Right ventricle myocardium superior (tissue), 1 donor: ENCODE measurements around the gene SCAPER. TPM values are rescaled to one million over a fixed set of nuclear protein-coding genes. Genes with fewer than 3 reads are reported as not detected.

Experiments
- ATAC-seq: fragments of 200-7000 bp; cut with Tn5 transposase; one replicate; pipeline ENCODE4 v1.9.1; 2020; ENCODE audit warnings: mild to moderate bottlenecking; ENCODE audit not compliant: poor library complexity
- DNase-seq: peaks from one replicate; pipeline ENCODE4 v3.0.0-alpha.2; 2020
- intact Hi-C: fragments of 100-400 bp; cut with DNase I; formaldehyde crosslinking; loops from one replicate; pipeline ENCODE4 v1.11.2; 2022
- total RNA-seq: library from RNA; stranded (reverse); fragmentation: NEBNext Ultra II Directional; extraction: Animal tissue kit (Norgen Biotek cat#: 25700); gene quantifications from one replicate; pipeline ENCODE4 v1.2.1, GENCODE V29; 2021
- donor health status: DM: no; HTN: yes; CAD: no; lungs with severe emphysema.

Gene SCAPER
- total RNA-seq, 1 donor from 2014 or later, result 47.8 TPM

- DNase-seq (no peak), ATAC-seq (no peak)
- intact Hi-C loops, result no loop called here
Measured at GRCh38 chr15:76418352-76419140, 486.6 kb downstream of the SCAPER start.

- intact Hi-C loops, result no loop called here
- no peak for ATAC-seq
- no peak for DNase-seq
Measured at GRCh38 chr15:76401285-76401684, 503.9 kb downstream of the SCAPER start.

- ATAC-seq (no peak), DNase-seq (no peak)
- intact Hi-C loops, result no loop called here
Measured at GRCh38 chr15:76398317-76399104, 506.6 kb downstream of the SCAPER start.

- intact Hi-C loops, result no loop called here
- DNase-seq (no peak), ATAC-seq (no peak)
Measured at GRCh38 chr15:76393614-76394013, 511.5 kb downstream of the SCAPER start.

GRCh38 chr15:76391847-76392246, 513.3 kb downstream of the SCAPER start:
- intact Hi-C loops, result no loop called here
- DNase-seq (no peak), ATAC-seq (no peak)

GRCh38 chr15:76391309-76391708, 513.8 kb downstream of the SCAPER start:
- ATAC-seq (no peak), DNase-seq (no peak)
- intact Hi-C loops, result no loop called here

GRCh38 chr15:76390571-76390970, 514.6 kb downstream of the SCAPER start:
- intact Hi-C loops, result no loop called here
- ATAC-seq (no peak), DNase-seq (no peak)

- ATAC-seq, result no peak
- no peak for DNase-seq
- intact Hi-C loops, result no loop called here
Measured at GRCh38 chr15:76386926-76387325, 518.2 kb downstream of the SCAPER start.

- no peak for DNase-seq
- intact Hi-C loops, result no loop called here
- ATAC-seq, result no peak
Measured at GRCh38 chr15:76386178-76386577, 519.0 kb downstream of the SCAPER start.

GRCh38 chr15:76384409-76384808, 520.7 kb downstream of the SCAPER start:
- ATAC-seq (no peak), DNase-seq (no peak)
- intact Hi-C loops, result no loop called here

- ATAC-seq (no peak), DNase-seq (no peak)
- intact Hi-C loops, result no loop called here
Measured at GRCh38 chr15:76382987-76383728, 522.0 kb downstream of the SCAPER start.

- intact Hi-C loops, result no loop called here
- ATAC-seq (no peak), DNase-seq (no peak)
Measured at GRCh38 chr15:76381366-76381765, 523.8 kb downstream of the SCAPER start.

GRCh38 chr15:76380249-76380648, 524.9 kb downstream of the SCAPER start:
- ATAC-seq (no peak), DNase-seq (no peak)
- intact Hi-C loops, result no loop called here

- no peak for DNase-seq
- intact Hi-C loops, result no loop called here
- no peak for ATAC-seq
Measured at GRCh38 chr15:76378691-76379090, 526.4 kb downstream of the SCAPER start.

GRCh38 chr15:76377751-76378150, 527.4 kb downstream of the SCAPER start:
- no peak for DNase-seq
- intact Hi-C loops, result no loop called here
- no peak for ATAC-seq

GRCh38 chr15:76377217-76377616, 527.9 kb downstream of the SCAPER start:
- ATAC-seq (no peak), DNase-seq (no peak)
- intact Hi-C loops, result no loop called here

- ATAC-seq, result no peak
- no peak for DNase-seq
- intact Hi-C loops, result no loop called here
Measured at GRCh38 chr15:76376816-76377215, 528.3 kb downstream of the SCAPER start.

- intact Hi-C loops, result no loop called here
- ATAC-seq, result no peak
- no peak for DNase-seq
Measured at GRCh38 chr15:76376029-76376428, 529.1 kb downstream of the SCAPER start.

- DNase-seq (no peak), ATAC-seq (no peak)
- intact Hi-C loops, result no loop called here
Measured at GRCh38 chr15:76368122-76368621, 537.0 kb downstream of the SCAPER start.
